ENCODE results near the gene GRHL3.

The GRHL3 gene

GRCh38 chr1:24293392-24294227, 25.5 kb upstream of the GRHL3 start:
- DNase-seq (ENCODE audit: low spot score) = no peak

GRCh38 chr1:24294228-24294672, 24.9 kb upstream of the GRHL3 start:
- peak; percentile 39 for DNase-seq (ENCODE audit: low spot score)

GRCh38 chr1:24294716-24295371, 24.3 kb upstream of the GRHL3 start:
- DNase-seq (ENCODE audit: low spot score) = no peak

- no peak for DNase-seq (ENCODE audit: low spot score)
Observed at GRCh38 chr1:24295535-24295934, 23.6 kb upstream of the GRHL3 start.

GRCh38 chr1:24297187-24297851, 21.8 kb upstream of the GRHL3 start:
- DNase-seq (ENCODE audit: low spot score) = no peak

GRCh38 chr1:24297852-24298232, 21.3 kb upstream of the GRHL3 start:
- no peak for DNase-seq (ENCODE audit: low spot score)

GRCh38 chr1:24298606-24299005, 20.6 kb upstream of the GRHL3 start:
- no peak for DNase-seq (ENCODE audit: low spot score)

- DNase-seq (ENCODE audit: low spot score) = no peak
Observed at GRCh38 chr1:24299901-24300300, 19.3 kb upstream of the GRHL3 start.

GRCh38 chr1:24300971-24301784, 18.0 kb upstream of the GRHL3 start:
- no peak for DNase-seq (ENCODE audit: low spot score)

GRCh38 chr1:24301785-24302175, 17.4 kb upstream of the GRHL3 start:
- DNase-seq (ENCODE audit: low spot score) = no peak

- DNase-seq (ENCODE audit: low spot score) = no peak
Observed at GRCh38 chr1:24302209-24302611, 16.9 kb upstream of the GRHL3 start.

- no peak for DNase-seq (ENCODE audit: low spot score)
Observed at GRCh38 chr1:24303600-24303999, 15.6 kb upstream of the GRHL3 start.

GRCh38 chr1:24304763-24305162, 14.4 kb upstream of the GRHL3 start:
- no peak for DNase-seq (ENCODE audit: low spot score)

GRCh38 chr1:24308365-24309015, 10.7 kb upstream of the GRHL3 start:
- DNase-seq (ENCODE audit: low spot score) = peak; percentile 28

- no peak for DNase-seq (ENCODE audit: low spot score)
Observed at GRCh38 chr1:24309762-24310485, 9.2 kb upstream of the GRHL3 start.

GRCh38 chr1:24311234-24311633, 7.9 kb upstream of the GRHL3 start:
- no peak for DNase-seq (ENCODE audit: low spot score)

- no peak for DNase-seq (ENCODE audit: low spot score)
Observed at GRCh38 chr1:24311741-24312140, 7.4 kb upstream of the GRHL3 start.

- no peak for DNase-seq (ENCODE audit: low spot score)
Observed at GRCh38 chr1:24315391-24315790, 3.8 kb upstream of the GRHL3 start.

GRCh38 chr1:24316645-24317044, 2.5 kb upstream of the GRHL3 start:
- DNase-seq (ENCODE audit: low spot score) = no peak

GRCh38 chr1:24317081-24317480, 2.1 kb upstream of the GRHL3 start:
- DNase-seq (ENCODE audit: low spot score) = no peak
